ENCODE measurements around the gene ACTG2.

DNA sequence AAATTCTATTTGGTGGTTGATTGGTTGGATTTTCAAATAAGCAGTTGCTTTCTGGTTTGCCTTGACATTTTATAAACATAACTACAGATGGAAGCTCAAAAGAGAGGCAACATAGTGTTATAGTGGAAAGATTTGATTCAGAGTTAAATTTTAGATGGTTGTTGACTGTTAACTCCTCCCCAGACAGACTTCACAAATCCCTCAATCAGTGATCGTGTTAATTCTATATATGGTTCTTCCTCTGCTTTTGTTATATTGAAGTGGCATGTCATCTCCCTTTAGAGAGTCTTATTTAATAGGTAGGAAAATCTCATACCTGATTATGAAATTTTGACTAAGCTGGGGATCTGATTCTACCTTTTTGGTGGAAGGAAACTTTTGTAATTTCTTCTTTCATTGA, 53.4 kb downstream of the ACTG2 start:
- TF ChIP-seq, protein P1, sequence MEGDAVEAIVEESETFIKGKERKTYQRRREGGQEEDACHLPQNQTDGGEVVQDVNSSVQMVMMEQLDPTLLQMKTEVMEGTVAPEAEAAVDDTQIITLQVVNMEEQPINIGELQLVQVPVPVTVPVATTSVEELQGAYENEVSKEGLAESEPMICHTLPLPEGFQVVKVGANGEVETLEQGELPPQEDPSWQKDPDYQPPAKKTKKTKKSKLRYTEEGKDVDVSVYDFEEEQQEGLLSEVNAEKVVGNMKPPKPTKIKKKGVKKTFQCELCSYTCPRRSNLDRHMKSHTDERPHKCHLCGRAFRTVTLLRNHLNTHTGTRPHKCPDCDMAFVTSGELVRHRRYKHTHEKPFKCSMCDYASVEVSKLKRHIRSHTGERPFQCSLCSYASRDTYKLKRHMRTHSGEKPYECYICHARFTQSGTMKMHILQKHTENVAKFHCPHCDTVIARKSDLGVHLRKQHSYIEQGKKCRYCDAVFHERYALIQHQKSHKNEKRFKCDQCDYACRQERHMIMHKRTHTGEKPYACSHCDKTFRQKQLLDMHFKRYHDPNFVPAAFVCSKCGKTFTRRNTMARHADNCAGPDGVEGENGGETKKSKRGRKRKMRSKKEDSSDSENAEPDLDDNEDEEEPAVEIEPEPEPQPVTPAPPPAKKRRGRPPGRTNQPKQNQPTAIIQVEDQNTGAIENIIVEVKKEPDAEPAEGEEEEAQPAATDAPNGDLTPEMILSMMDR (IDR thresholded peaks at IDR 0.05; ENCODE audit: borderline replicate concordance, extremely low read depth, low read length, poor library complexity, severe bottlenecking): no peak
- no peak for TF ChIP-seq EZH2 (IDR thresholded peaks at IDR 0.05; ENCODE audit: borderline replicate concordance, low read depth, low read length, severe bottlenecking)
